Stimulated activated CD8-positive, alpha-beta memory T cell treated with anti-CD3 and anti-CD28 coated beads, Interleukin-7, amount 100 ng/mL, for 48 hours (primary cell): ENCODE data around the gene DCC.

Source experiments
- DNase-seq, 2 donors: peaks; one replicate each; pipeline ENCODE4 v3.0.0-alpha.2; 2020; ENCODE audit warnings: low read depth in 1 of 2; ENCODE audit errors: extremely low read depth in 1 of 2

Gene DCC

GRCh38 chr18:53135654-53136053, 795.7 kb downstream of the DCC start:
- no peak for DNase-seq

GRCh38 chr18:53139746-53140500, 799.9 kb downstream of the DCC start:
- DNase-seq: no peak

- no peak for DNase-seq
Observed at GRCh38 chr18:53142005-53142404, 802.0 kb downstream of the DCC start.

GRCh38 chr18:53147472-53147871, 807.5 kb downstream of the DCC start:
- no peak for DNase-seq

- DNase-seq: no peak
Observed at GRCh38 chr18:53148123-53148522, 808.1 kb downstream of the DCC start.

- DNase-seq: no peak
Observed at GRCh38 chr18:53152476-53152875, 812.5 kb downstream of the DCC start.

GRCh38 chr18:53153281-53153680, 813.3 kb downstream of the DCC start:
- DNase-seq: no peak

- DNase-seq: no peak
Observed at GRCh38 chr18:53153800-53154199, 813.8 kb downstream of the DCC start.

- DNase-seq: no peak
Observed at GRCh38 chr18:53165770-53166169, 825.8 kb downstream of the DCC start.

- DNase-seq: no peak
Observed at GRCh38 chr18:53169346-53169745, 829.3 kb downstream of the DCC start.

- no peak for DNase-seq
Observed at GRCh38 chr18:53191634-53192033, 851.6 kb downstream of the DCC start.

- no peak for DNase-seq
Observed at GRCh38 chr18:53193870-53194269, 853.9 kb downstream of the DCC start.

GRCh38 chr18:53219853-53220252, 879.9 kb downstream of the DCC start:
- no peak for DNase-seq

- no peak for DNase-seq
Observed at GRCh38 chr18:53224128-53224778, 884.3 kb downstream of the DCC start.

- no peak for DNase-seq
Observed at GRCh38 chr18:53225567-53226325, 885.7 kb downstream of the DCC start.

- no peak for DNase-seq
Observed at GRCh38 chr18:53234610-53235009, 894.6 kb downstream of the DCC start.

GRCh38 chr18:53241161-53241560, 901.2 kb downstream of the DCC start:
- DNase-seq: no peak

GRCh38 chr18:53253789-53254188, 913.8 kb downstream of the DCC start:
- DNase-seq: no peak

GRCh38 chr18:53254265-53254664, 914.3 kb downstream of the DCC start:
- DNase-seq: no peak

- DNase-seq: no peak
Observed at GRCh38 chr18:53261241-53261640, 921.2 kb downstream of the DCC start.

GRCh38 chr18:53266850-53267249, 926.9 kb downstream of the DCC start:
- DNase-seq: no peak

- DNase-seq: no peak
Observed at GRCh38 chr18:53268455-53268854, 928.5 kb downstream of the DCC start.
